H9 (cell line): Measurements from ENCODE around the gene USP13. TPM values are rescaled to one million over a fixed set of nuclear protein-coding genes. Genes with fewer than 3 reads are reported as not detected.

ENCODE experiments used
- DNase-seq: peaks from one replicate; pipeline ENCODE4 v3.0.0-alpha.2; 2017
- H2AFZ ChIP-seq: one replicate; pipeline ENCODE4 v1.6.1; 2013; ENCODE audit warnings: mild to moderate bottlenecking, low read length, control low read depth, moderate library complexity
- H2AK5ac ChIP-seq: 2 replicates; pipeline ENCODE4 v1.6.1; 2013; ENCODE audit warnings: low read length, control low read depth, mixed read lengths; ENCODE audit not compliant: insufficient read length
- H2BK120ac ChIP-seq: one replicate; pipeline ENCODE4 v1.6.1; 2013; ENCODE audit warnings: low read depth, mild to moderate bottlenecking, low read length, control low read depth, inconsistent platforms; ENCODE audit not compliant: poor library complexity, severe bottlenecking
- H2BK12ac ChIP-seq: 2 replicates; pipeline ENCODE4 v1.6.1; 2013; ENCODE audit warnings: low read length, control low read depth, mixed read lengths, low read depth; ENCODE audit not compliant: insufficient read length
- H2BK15ac ChIP-seq: 2 replicates; pipeline ENCODE4 v1.6.1; 2013; ENCODE audit warnings: low read depth, low read length, control low read depth
- H2BK20ac ChIP-seq: one replicate; pipeline ENCODE4 v1.6.1; 2013; ENCODE audit warnings: low read depth, mild to moderate bottlenecking, low read length, control low read depth, inconsistent platforms; ENCODE audit not compliant: poor library complexity, severe bottlenecking
- H2BK5ac ChIP-seq: 2 replicates; pipeline ENCODE4 v1.6.1; 2013; ENCODE audit warnings: low read length, control low read depth, mixed read lengths; ENCODE audit not compliant: insufficient read length
- H3K14ac ChIP-seq: 2 replicates; pipeline ENCODE4 v1.6.1; 2013; ENCODE audit warnings: low read length, control low read depth; ENCODE audit not compliant: insufficient read depth
- H3K18ac ChIP-seq: 2 replicates; pipeline ENCODE4 v1.6.1; 2013; ENCODE audit warnings: low read depth, mild to moderate bottlenecking, mixed read lengths, low read length, control low read depth; ENCODE audit not compliant: insufficient read length
- H3K23ac ChIP-seq: 2 replicates; pipeline ENCODE4 v1.6.1; 2013; ENCODE audit warnings: low read length, control low read depth, mixed read lengths, low read depth; ENCODE audit not compliant: insufficient read length
- H3K23me2 ChIP-seq: 2 replicates; pipeline ENCODE4 v1.6.1; 2013; ENCODE audit warnings: low read depth, mild to moderate bottlenecking, mixed read lengths, low read length, control low read depth; ENCODE audit not compliant: insufficient read length, poor library complexity, severe bottlenecking
- H3K27ac ChIP-seq: 2 replicates; pipeline ENCODE4 v1.5.1; 2013; ENCODE audit warnings: low read length, control low read depth, mixed read lengths, low read depth; ENCODE audit not compliant: insufficient read length
- H3K27me3 ChIP-seq: 2 replicates; pipeline ENCODE4 v1.6.1; 2013; ENCODE audit warnings: low read length, control low read depth, inconsistent platforms; ENCODE audit not compliant: insufficient read depth
- H3K4ac ChIP-seq: 2 replicates; pipeline ENCODE4 v1.6.1; 2013; ENCODE audit warnings: low read depth, mild to moderate bottlenecking, control low read depth, inconsistent platforms, low read length, moderate library complexity
- H3K4me1 ChIP-seq: 2 replicates; pipeline ENCODE4 v1.6.1; 2013; ENCODE audit warnings: low read length, control low read depth, inconsistent platforms; ENCODE audit not compliant: insufficient read depth
- H3K4me2 ChIP-seq: 2 replicates; pipeline ENCODE4 v1.6.1; 2013; ENCODE audit warnings: low read length, control low read depth, mixed read lengths; ENCODE audit not compliant: insufficient read length, insufficient read depth
- H3K56ac ChIP-seq: 2 replicates; pipeline ENCODE4 v1.6.1; 2013; ENCODE audit warnings: low read depth, mild to moderate bottlenecking, mixed read lengths, low read length, control low read depth; ENCODE audit not compliant: insufficient read length
- H3K79me1 ChIP-seq: 2 replicates; pipeline ENCODE4 v1.6.1; 2013; ENCODE audit warnings: low read depth, mild to moderate bottlenecking, moderate library complexity, low read length, control low read depth, inconsistent platforms; ENCODE audit not compliant: insufficient read depth, poor library complexity, severe bottlenecking
- H3K79me2 ChIP-seq: 2 replicates; pipeline ENCODE4 v1.6.1; 2013; ENCODE audit warnings: low read length, control low read depth, inconsistent platforms; ENCODE audit not compliant: insufficient read depth
- H3K9ac ChIP-seq: 2 replicates; pipeline ENCODE4 v1.6.1; 2013; ENCODE audit warnings: low read length, control low read depth, mixed read lengths; ENCODE audit not compliant: insufficient read length; ENCODE audit errors: extremely low read depth
- H3K9me3 ChIP-seq: one replicate; pipeline ENCODE4 v1.6.1; 2013; ENCODE audit warnings: low read depth, low read length, inconsistent platforms; ENCODE audit not compliant: control insufficient read depth
- H3T11ph ChIP-seq: one replicate; pipeline ENCODE4 v1.6.1; 2013; ENCODE audit warnings: mild to moderate bottlenecking, low read length, control low read depth, inconsistent platforms
- H4K20me1 ChIP-seq: one replicate; pipeline ENCODE4 v1.6.1; 2013; ENCODE audit not compliant: control insufficient read depth, insufficient read length, insufficient read depth
- H4K5ac ChIP-seq: 2 replicates; pipeline ENCODE4 v1.6.1; 2013; ENCODE audit warnings: low read depth, mild to moderate bottlenecking, mixed read lengths, low read length, control low read depth; ENCODE audit not compliant: insufficient read length
- H4K8ac ChIP-seq: replicated peaks from 2 replicates; pipeline ENCODE4 v1.6.1; 2013; ENCODE audit warnings: low read length, control low read depth, mixed read lengths, low read depth; ENCODE audit not compliant: insufficient read length
- H4K91ac ChIP-seq: 2 replicates; pipeline ENCODE4 v1.6.1; 2013; ENCODE audit warnings: low read depth, mild to moderate bottlenecking, moderate library complexity, mixed read lengths, low read length, control low read depth; ENCODE audit not compliant: insufficient read length
- H3K27ac Mint-ChIP-seq, 3 experiments: 2 replicates in 2 of 3; 3 replicates in 1 of 3; pipeline ENCODE4 v1.8.0; 2020 to 2021; ENCODE audit warnings: mixed read lengths in 3 of 3, mild to moderate bottlenecking in 1 of 3, moderate library complexity in 1 of 3
- H3K27me3 Mint-ChIP-seq: 2 replicates; pipeline ENCODE4 v1.8.0; 2021; ENCODE audit warnings: low read depth, mild to moderate bottlenecking, moderate library complexity, mixed read lengths
- H3K36me3 Mint-ChIP-seq, 3 experiments: 2 replicates in 2 of 3; 3 replicates in 1 of 3; pipeline ENCODE4 v1.8.0; 2020 to 2021; ENCODE audit warnings: low read depth in 3 of 3, mixed read lengths in 3 of 3; ENCODE audit not compliant: insufficient read depth in 1 of 3
- H3K4me1 Mint-ChIP-seq, 2 experiments: 2 replicates each; pipeline ENCODE4 v1.8.0; 2020; ENCODE audit warnings: mixed read lengths in 2 of 2
- H3K4me3 Mint-ChIP-seq, 2 experiments: 2 replicates in 1 of 2; 3 replicates in 1 of 2; pipeline ENCODE4 v1.8.0; 2020 to 2021; ENCODE audit warnings: mild to moderate bottlenecking in 2 of 2, mixed read lengths in 2 of 2, moderate library complexity in 1 of 2
- H3K9me3 Mint-ChIP-seq, 2 experiments: 2 replicates in 1 of 2; 3 replicates in 1 of 2; pipeline ENCODE4 v1.8.0; 2020; ENCODE audit warnings: mild to moderate bottlenecking in 2 of 2, mixed read lengths in 2 of 2, moderate library complexity in 1 of 2
- CTCF ChIP-seq: fragments of 200-600 bp; sonication (generic); conservative IDR thresholded peaks from 3 replicates; pipeline ENCODE4 v1.8.0; 2021; ENCODE audit warnings: antibody characterized with exemption, mild to moderate bottlenecking
- WGBS: extraction: QIAGEN DNeasy Blood & Tissue Kit; methylation state at CpG from one replicate; pipeline ENCODE4 v1.1.7; 2013; ENCODE audit warnings: missing lambda C conversion rate, low lambda C conversion rate, mixed read lengths; ENCODE audit not compliant: insufficient read length; ENCODE audit errors: extremely low coverage; 5-methylcytosine and 5-hydroxymethylcytosine counted together
- total RNA-seq: library from RNA; stranded (reverse); gene quantifications from 2 replicates; pipeline ENCODE4 v1.2.1, GENCODE V29; 2021

The USP13 gene
- total RNA-seq, 1 experiment from 2014 or later, result 26.7 TPM

GRCh38 chr3:179807588-179807987, 154.7 kb downstream of the USP13 start:
- WGBS, result no CpG with 5 or more reads among the region's 14 CpGs
- Histone ChIP-seq H3K79me2 (no peaks in the 10 kb centered on the region), H3K79me1 (no peaks in the 10 kb centered on the region), H4K91ac (no peak overlapping the region), H4K5ac (no peak overlapping the region), H4K20me1 (no peaks in the 10 kb centered on the region), H3K23ac (no peak overlapping the region), H3K9ac (no peak overlapping the region), H3K27ac (no peak overlapping the region), H3T11ph (no peak overlapping the region), H3K27me3 (no peaks in the 10 kb centered on the region), H2BK15ac (no peak overlapping the region), H3K4ac (no peak overlapping the region), H2AFZ (no peak overlapping the region), H3K4me2 (no peak overlapping the region), H4K8ac (no peak overlapping the region), H2BK120ac (no peak overlapping the region), H3K23me2 (no peaks in the 10 kb centered on the region), H2AK5ac (no peak overlapping the region), H3K9me3 (no peaks in the 10 kb centered on the region), H3K56ac (no peak overlapping the region), H2BK12ac (no peak overlapping the region), H2BK20ac (no peak overlapping the region), H3K18ac (no peak overlapping the region), H3K4me1 (no peaks in the 10 kb centered on the region), H2BK5ac (no peak overlapping the region), H3K14ac (no peak overlapping the region)
- H3K27ac Mint-ChIP-seq, result no peak overlapping the region
- DNase-seq, result no peak
- H3K9me3 Mint-ChIP-seq, result no peaks in the 10 kb centered on the region; a peak in 1 of 5 replicates
- H3K4me3 Mint-ChIP-seq, result no peak overlapping the region
- H3K36me3 Mint-ChIP-seq, result peaks cover 0 to 2% (median 0%) of the 10 kb centered on the region in 3 experiments; a peak in 1 of 7 replicates
- H3K27me3 Mint-ChIP-seq, result no peaks in the 10 kb centered on the region
- peaks cover 2 to 5% of the 10 kb centered on the region in 2 experiments; a peak in 3 of 4 replicates for H3K4me1 Mint-ChIP-seq
- no peak for TF ChIP-seq CTCF
